Prostate gland (tissue), 2 donors: Measurements from ENCODE around the gene REM2. TPM values are rescaled to one million over a fixed set of nuclear protein-coding genes. Genes with fewer than 3 reads are reported as not detected.
"Not testable (repeated sequence)": the region's sequence is repeated elsewhere in the genome, so short reads cannot be mapped to it uniquely, and the experiment has no call there.

Experiments used
- DNase-seq: peaks from one replicate; pipeline ENCODE4 v3.0.0-alpha.2; 2019; ENCODE audit warnings: low spot score
- H3K27ac ChIP-seq, 2 donors: fragments of 200-600 bp; sonication (generic); 2 replicates each; pipeline ENCODE4 v1.5.1; 2017 to 2019
- H3K27me3 ChIP-seq: fragments of 200-600 bp; sonication (generic); replicated peaks from 2 replicates; pipeline ENCODE4 v1.5.1; 2019; ENCODE audit not compliant: insufficient read depth
- H3K36me3 ChIP-seq, 2 donors: fragments of 200-600 bp; sonication (generic); 1 replicate in 1 of 2; 2 replicates in 1 of 2; pipeline versions ENCODE4 v1.5.1 to v1.8.1; 2017 to 2019
- H3K4me1 ChIP-seq: fragments of 200-600 bp; sonication (generic); replicated peaks from 2 replicates; pipeline ENCODE4 v1.5.1; 2019
- H3K4me3 ChIP-seq, 2 donors: fragments of 200-600 bp; sonication (generic); 2 replicates each; pipeline ENCODE4 v1.5.1; 2017 to 2019
- H3K9me3 ChIP-seq: fragments of 200-600 bp; sonication (generic); 2 replicates; pipeline ENCODE4 v1.5.1; 2017
- POLR2A ChIP-seq: fragments of 450-650 bp; IDR thresholded peaks from one replicate; pipeline ENCODE4 v1.6.1; 2016; ENCODE audit warnings: antibody characterized with exemption, mild to moderate bottlenecking
- POLR2AphosphoS5 ChIP-seq: sonication (generic); formaldehyde crosslinking; IDR thresholded peaks from one replicate; pipeline ENCODE4 v1.6.1; 2017; ENCODE audit warnings: antibody characterized with exemption
- WGBS: methylation state at CpG from one replicate; pipeline ENCODE4 v1.1.5; 2018; 5-methylcytosine and 5-hydroxymethylcytosine counted together
- intact Hi-C: fragments of 100-400 bp; cut with DNase I; formaldehyde crosslinking; loops from one replicate; pipeline ENCODE4 v1.14.2; 2022
- total RNA-seq, 2 donors: library from RNA; depleted of rRNA; stranded (reverse); fragments of >200 nt; gene quantifications; one replicate each; pipeline ENCODE4 v1.1.0, GENCODE V29; 2016
- TF ChIP-seq, protein P1 (sequence below), 4 experiments: fragments of 200-600 bp in 2 of 4; fragments of 450-650 bp in 2 of 4; sonication (generic) in 2 of 4; IDR thresholded peaks; 1 replicate in 3 of 4; 2 replicates in 1 of 4; pipeline ENCODE4 v1.5.1; 2016 to 2019; ENCODE audit warnings: antibody characterized with exemption in 4 of 4, mild to moderate bottlenecking in 2 of 4, moderate library complexity in 2 of 4

Gene REM2
- total RNA-seq, 2 donors from 2014 or later: 0.62 to 1.0 TPM

DNA sequence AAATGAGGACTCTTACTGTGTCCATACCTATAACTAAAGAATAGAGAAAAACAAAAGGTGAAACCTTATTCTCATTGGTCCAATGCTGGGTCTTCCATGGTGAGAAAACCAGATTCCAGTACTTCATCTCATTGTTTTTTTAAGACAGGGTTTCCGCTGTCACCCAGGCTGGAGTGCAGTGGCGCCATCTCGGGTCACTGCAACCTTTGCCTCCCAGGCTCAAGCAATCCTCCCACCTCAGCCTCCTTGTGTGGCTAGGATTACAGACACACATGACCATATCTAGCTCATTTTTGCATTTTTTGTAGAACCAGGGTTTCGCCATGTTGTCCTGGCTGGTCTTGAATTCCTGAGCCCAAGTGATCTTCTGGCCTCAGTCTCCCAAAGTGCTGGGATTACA lies 22.6 kb downstream of the REM2 start:
- Histone ChIP-seq H3K27ac (peak overlapping the region in 1 of 2 donors; percentile 17), H3K4me1 (peaks cover 9% of the 10 kb centered on the region), H3K27me3 (no peaks in the 10 kb centered on the region), H3K9me3 (no peaks in the 10 kb centered on the region), H3K4me3 (no peak overlapping the region), H3K36me3 (peaks cover 18 to 34% of the 10 kb centered on the region in 2 donors)
- intact Hi-C loops: no loop called here
- no peak for TF ChIP-seq POLR2A
- no peak for TF ChIP-seq POLR2AphosphoS5
- TF ChIP-seq, protein P1, sequence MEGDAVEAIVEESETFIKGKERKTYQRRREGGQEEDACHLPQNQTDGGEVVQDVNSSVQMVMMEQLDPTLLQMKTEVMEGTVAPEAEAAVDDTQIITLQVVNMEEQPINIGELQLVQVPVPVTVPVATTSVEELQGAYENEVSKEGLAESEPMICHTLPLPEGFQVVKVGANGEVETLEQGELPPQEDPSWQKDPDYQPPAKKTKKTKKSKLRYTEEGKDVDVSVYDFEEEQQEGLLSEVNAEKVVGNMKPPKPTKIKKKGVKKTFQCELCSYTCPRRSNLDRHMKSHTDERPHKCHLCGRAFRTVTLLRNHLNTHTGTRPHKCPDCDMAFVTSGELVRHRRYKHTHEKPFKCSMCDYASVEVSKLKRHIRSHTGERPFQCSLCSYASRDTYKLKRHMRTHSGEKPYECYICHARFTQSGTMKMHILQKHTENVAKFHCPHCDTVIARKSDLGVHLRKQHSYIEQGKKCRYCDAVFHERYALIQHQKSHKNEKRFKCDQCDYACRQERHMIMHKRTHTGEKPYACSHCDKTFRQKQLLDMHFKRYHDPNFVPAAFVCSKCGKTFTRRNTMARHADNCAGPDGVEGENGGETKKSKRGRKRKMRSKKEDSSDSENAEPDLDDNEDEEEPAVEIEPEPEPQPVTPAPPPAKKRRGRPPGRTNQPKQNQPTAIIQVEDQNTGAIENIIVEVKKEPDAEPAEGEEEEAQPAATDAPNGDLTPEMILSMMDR (IDR thresholded peaks at IDR 0.05): no peak
- WGBS: 91% methylated on average over 4 of the region's 4 CpGs
- DNase-seq: no peak

DNA sequence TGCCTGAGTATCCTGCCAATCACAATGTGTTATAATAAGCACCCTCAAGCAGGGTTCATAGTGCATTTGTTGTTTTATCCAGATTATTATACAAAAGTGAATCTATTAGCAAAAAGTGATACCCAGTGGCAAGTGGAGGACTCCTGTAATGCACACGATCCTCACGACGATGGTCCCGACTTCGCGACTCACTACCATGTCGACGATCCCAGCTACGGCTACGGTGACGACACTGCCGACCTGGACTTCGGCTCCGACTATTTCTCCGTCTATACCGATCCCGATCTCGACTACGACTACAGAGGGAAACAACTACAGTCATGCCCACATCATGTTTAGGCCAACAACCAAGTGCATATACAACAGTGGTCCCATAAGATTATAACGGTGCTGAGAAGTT lies 23.1 kb downstream of the REM2 start:
- Histone ChIP-seq H3K27me3 (no peaks in the 10 kb centered on the region), H3K27ac (no peak overlapping the region), H3K9me3 (no peaks in the 10 kb centered on the region), H3K4me3 (no peak overlapping the region), H3K4me1 (peaks cover 9% of the 10 kb centered on the region), H3K36me3 (peaks cover 15 to 31% of the 10 kb centered on the region in 2 donors)
- no peak for DNase-seq
- TF ChIP-seq POLR2AphosphoS5 (no peak), POLR2A (no peak)
- TF ChIP-seq, protein P1 (IDR thresholded peaks at IDR 0.05): no peak
- whole genome bisulfite sequencing: 95% methylated on average over 20 of the region's 20 CpGs
- intact Hi-C loops: no loop called here

DNA sequence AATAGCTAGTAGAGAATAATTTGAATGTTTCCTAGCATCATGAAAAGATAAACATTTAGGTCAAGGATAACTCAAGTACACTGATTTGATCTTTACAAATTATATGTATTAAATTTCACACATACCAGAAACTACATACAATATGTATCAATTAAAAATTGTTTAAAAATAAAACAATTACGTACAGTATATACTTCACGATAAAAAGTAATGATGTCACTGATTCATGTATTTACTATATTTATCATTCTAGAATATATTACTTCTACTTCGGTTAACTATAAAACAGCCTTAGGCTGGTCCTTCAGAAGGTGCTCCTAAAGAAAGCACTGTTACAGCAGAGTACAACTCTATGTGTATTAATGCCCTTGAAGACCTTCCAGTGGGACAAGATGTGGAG lies 24.4 kb downstream of the REM2 start:
- no peak for DNase-seq
- 89% methylated on average over 3 of the region's 3 CpGs for WGBS
- Histone ChIP-seq H3K4me3 (no peak overlapping the region), H3K27me3 (no peaks in the 10 kb centered on the region), H3K4me1 (peaks cover 9% of the 10 kb centered on the region), H3K36me3 (peaks cover 5 to 21% of the 10 kb centered on the region in 2 donors), H3K9me3 (no peaks in the 10 kb centered on the region), H3K27ac (no peak overlapping the region)
- intact Hi-C loops: no loop called here
- TF ChIP-seq POLR2AphosphoS5: no peak
- TF ChIP-seq, protein P1 (IDR thresholded peaks at IDR 0.05): no peak
- no peak for TF ChIP-seq POLR2A

DNA sequence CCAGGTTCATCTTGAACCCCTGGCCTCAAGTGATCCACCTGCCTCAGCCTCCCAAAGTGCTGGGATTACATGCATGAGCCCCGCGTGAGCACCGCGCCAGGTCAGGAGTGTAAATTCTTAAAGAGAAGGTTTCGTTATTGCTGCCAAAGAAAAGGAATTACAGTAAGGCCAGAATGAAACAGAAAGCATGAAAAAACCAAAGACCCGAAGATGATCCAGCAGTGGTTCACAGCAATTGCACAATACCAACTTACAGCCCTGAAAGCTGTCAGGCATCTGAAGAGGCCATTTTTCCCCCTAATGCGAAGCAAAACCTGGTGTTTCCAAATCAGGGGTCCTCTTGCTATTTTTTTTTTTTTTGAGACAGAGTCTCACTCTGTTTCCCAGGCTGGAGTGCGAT lies 25.6 kb downstream of the REM2 start:
- intact Hi-C loops: no loop called here
- Histone ChIP-seq H3K27me3 (no peaks in the 10 kb centered on the region), H3K9me3 (no peaks in the 10 kb centered on the region), H3K4me3 (no peak overlapping the region), H3K36me3 (peaks cover 5 to 14% of the 10 kb centered on the region in 2 donors), H3K4me1 (peaks cover 2% of the 10 kb centered on the region), H3K27ac (no peak overlapping the region)
- no peak for DNase-seq
- 87% methylated on average over 8 of the region's 8 CpGs for WGBS
- TF ChIP-seq POLR2AphosphoS5 (no peak), POLR2A (no peak)
- TF ChIP-seq, protein P1 (IDR thresholded peaks at IDR 0.05): no peak

GRCh38 chr14:22910916-22911315 lies 27.9 kb downstream of the REM2 start:
- 81% methylated on average over 5 of the region's 5 CpGs for WGBS
- no peaks in the 10 kb centered on the region for H3K4me1 ChIP-seq
- DNase-seq: no peak
- H3K36me3 ChIP-seq: no peaks in the 10 kb centered on the region
- no peak overlapping the region for H3K4me3 ChIP-seq
- H3K27me3 ChIP-seq: no peaks in the 10 kb centered on the region
- no peak for TF ChIP-seq POLR2A
- TF ChIP-seq, protein P1 (IDR thresholded peaks at IDR 0.05): no peak
- TF ChIP-seq POLR2AphosphoS5: no peak
- H3K27ac ChIP-seq: no peak overlapping the region
- no peaks in the 10 kb centered on the region for H3K9me3 ChIP-seq
- intact Hi-C loops: no loop called here

DNA sequence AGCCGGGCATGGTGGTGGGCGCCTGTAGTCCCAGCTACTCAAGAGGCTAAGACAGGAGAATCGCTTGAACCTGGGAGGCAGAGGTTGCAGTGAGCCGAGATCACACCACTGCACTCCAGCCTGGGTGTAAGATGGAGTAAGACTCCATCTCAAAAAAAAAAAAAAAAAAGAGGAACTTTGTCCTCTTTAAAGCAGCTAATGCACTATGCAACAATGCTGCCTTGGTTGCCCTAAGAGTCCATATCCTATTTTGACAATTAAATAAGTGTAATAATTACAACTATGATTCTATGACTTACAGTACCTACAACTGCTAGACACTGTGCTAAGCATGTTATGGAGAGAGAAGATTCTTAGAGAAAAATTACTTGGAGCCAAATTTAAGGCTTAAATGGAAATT lies 31.8 kb downstream of the REM2 start:
- not testable (repeated sequence) for H3K27me3 ChIP-seq, H3K27ac ChIP-seq, DNase-seq, H3K4me3 ChIP-seq, H3K4me1 ChIP-seq, H3K36me3 ChIP-seq, H3K9me3 ChIP-seq
- intact Hi-C loops: loop anchor here (5.0 kb wide), 1 partner anchor 43 kb away; the partner anchor contains the start of gene LRP10
- 95% methylated on average over 4 of the region's 4 CpGs for WGBS
